Stimulated activated CD4-positive, alpha-beta T cell treated with anti-CD3 and anti-CD28 coated beads, Interleukin-1b, Interleukin-23, amount 100 ng/mL, for 1 hour (primary cell): ENCODE results near the gene RPS15A.
"Not testable (repeated sequence)": the region's sequence is repeated elsewhere in the genome, so short reads cannot be mapped to it uniquely, and the experiment has no call there.

Experiments
- DNase-seq, 2 donors: peaks; one replicate each; pipeline ENCODE4 v3.0.0-alpha.2; 2020; ENCODE audit warnings: low read depth in 2 of 2

The RPS15A gene

GRCh38 chr16:18797746-18798145, 7.6 kb upstream of the RPS15A start:
- DNase-seq, result no peak

GRCh38 chr16:18796377-18796776, 6.2 kb upstream of the RPS15A start:
- no peak for DNase-seq

- no peak for DNase-seq
Observed at GRCh38 chr16:18792836-18793433, 2.8 kb upstream of the RPS15A start.

GRCh38 chr16:18789515-18789849, 652 bp downstream of the RPS15A start:
- DNase-seq, result no peak

- DNase-seq, result no peak
Observed at GRCh38 chr16:18788828-18789514, 1.2 kb downstream of the RPS15A start.

GRCh38 chr16:18784917-18785623, 5.1 kb downstream of the RPS15A start:
- DNase-seq, result no peak

- DNase-seq, result no peak
Observed at GRCh38 chr16:18783430-18784341, 6.4 kb downstream of the RPS15A start.

GRCh38 chr16:18782697-18783429, 7.3 kb downstream of the RPS15A start:
- DNase-seq, result no peak

GRCh38 chr16:18781232-18781631, 8.9 kb downstream of the RPS15A start:
- not testable (repeated sequence) for DNase-seq

- DNase-seq, result not testable (repeated sequence)
Observed at GRCh38 chr16:18780460-18781026, 9.6 kb downstream of the RPS15A start.

- not testable (repeated sequence) for DNase-seq
Observed at GRCh38 chr16:18777664-18778063, 12.5 kb downstream of the RPS15A start.

GRCh38 chr16:18776334-18776733, 13.8 kb downstream of the RPS15A start:
- not testable (repeated sequence) for DNase-seq

GRCh38 chr16:18774651-18775050, 15.5 kb downstream of the RPS15A start:
- not testable (repeated sequence) for DNase-seq

GRCh38 chr16:18772171-18772570, 18.0 kb downstream of the RPS15A start:
- not testable (repeated sequence) for DNase-seq

- not testable (repeated sequence) for DNase-seq
Observed at GRCh38 chr16:18770336-18770962, 19.7 kb downstream of the RPS15A start.

- DNase-seq, result not testable (repeated sequence)
Observed at GRCh38 chr16:18767217-18767616, 22.9 kb downstream of the RPS15A start.

- not testable (repeated sequence) for DNase-seq
Observed at GRCh38 chr16:18762713-18763112, 27.4 kb downstream of the RPS15A start.

GRCh38 chr16:18759598-18760520, 30.3 kb downstream of the RPS15A start:
- peak in 1 of 2 donors; percentile 27 for DNase-seq

GRCh38 chr16:18757960-18758660, 32.0 kb downstream of the RPS15A start:
- DNase-seq, result not testable (repeated sequence)
